B cell (primary cell): Measurements from ENCODE around the gene TTC21A.

Source experiments
- CTCF ChIP-seq: fragments of 200-600 bp; IDR thresholded peaks from one replicate; pipeline ENCODE4 v1.8.0; 2022; ENCODE audit warnings: antibody characterized with exemption, mild to moderate bottlenecking
- EZH2 ChIP-seq: IDR thresholded peaks from 2 replicates; pipeline ENCODE4 v1.6.1; 2012; ENCODE audit warnings: borderline replicate concordance, low read depth, mild to moderate bottlenecking, moderate library complexity, low read length; ENCODE audit not compliant: insufficient read depth, poor library complexity, severe bottlenecking

GRCh38 chr3:39144095-39144747 is 36.7 kb downstream of the TTC21A start:
- TF ChIP-seq CTCF, result no peak
- TF ChIP-seq EZH2, result no peak
